ENCODE data around the gene ITGB7.

GRCh38 chr12:53235742-53236442 is 28.8 kb upstream of the ITGB7 start:
- no peak for TF ChIP-seq POLR2AphosphoS5 (IDR thresholded peaks at IDR 0.05; ENCODE audit: low read length)
- TF ChIP-seq, protein P1, sequence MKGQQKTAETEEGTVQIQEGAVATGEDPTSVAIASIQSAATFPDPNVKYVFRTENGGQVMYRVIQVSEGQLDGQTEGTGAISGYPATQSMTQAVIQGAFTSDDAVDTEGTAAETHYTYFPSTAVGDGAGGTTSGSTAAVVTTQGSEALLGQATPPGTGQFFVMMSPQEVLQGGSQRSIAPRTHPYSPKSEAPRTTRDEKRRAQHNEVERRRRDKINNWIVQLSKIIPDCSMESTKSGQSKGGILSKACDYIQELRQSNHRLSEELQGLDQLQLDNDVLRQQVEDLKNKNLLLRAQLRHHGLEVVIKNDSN (IDR thresholded peaks at IDR 0.05; ENCODE audit: borderline replicate concordance, extremely low read length, insufficient read depth, low read depth, low read length) = no peak
- TF ChIP-seq RCOR1 (conservative IDR thresholded peaks at IDR 0.05; ENCODE audit: low read depth, low read length) = no peak
- no peak for TF ChIP-seq RAD51 (IDR thresholded peaks at IDR 0.05)
- no peak for TF ChIP-seq STAT3 (IDR thresholded peaks at IDR 0.05; ENCODE audit: low read depth, low read length)
- no peak for TF ChIP-seq TAF1 (IDR thresholded peaks at IDR 0.05; ENCODE audit: borderline replicate concordance, low read depth, low read length)
- TF ChIP-seq RFX5 (IDR thresholded peaks at IDR 0.05; ENCODE audit: low read depth, low read length) = no peak
- TF ChIP-seq, protein P2, sequence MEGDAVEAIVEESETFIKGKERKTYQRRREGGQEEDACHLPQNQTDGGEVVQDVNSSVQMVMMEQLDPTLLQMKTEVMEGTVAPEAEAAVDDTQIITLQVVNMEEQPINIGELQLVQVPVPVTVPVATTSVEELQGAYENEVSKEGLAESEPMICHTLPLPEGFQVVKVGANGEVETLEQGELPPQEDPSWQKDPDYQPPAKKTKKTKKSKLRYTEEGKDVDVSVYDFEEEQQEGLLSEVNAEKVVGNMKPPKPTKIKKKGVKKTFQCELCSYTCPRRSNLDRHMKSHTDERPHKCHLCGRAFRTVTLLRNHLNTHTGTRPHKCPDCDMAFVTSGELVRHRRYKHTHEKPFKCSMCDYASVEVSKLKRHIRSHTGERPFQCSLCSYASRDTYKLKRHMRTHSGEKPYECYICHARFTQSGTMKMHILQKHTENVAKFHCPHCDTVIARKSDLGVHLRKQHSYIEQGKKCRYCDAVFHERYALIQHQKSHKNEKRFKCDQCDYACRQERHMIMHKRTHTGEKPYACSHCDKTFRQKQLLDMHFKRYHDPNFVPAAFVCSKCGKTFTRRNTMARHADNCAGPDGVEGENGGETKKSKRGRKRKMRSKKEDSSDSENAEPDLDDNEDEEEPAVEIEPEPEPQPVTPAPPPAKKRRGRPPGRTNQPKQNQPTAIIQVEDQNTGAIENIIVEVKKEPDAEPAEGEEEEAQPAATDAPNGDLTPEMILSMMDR (IDR thresholded peaks at IDR 0.05 in 2 of 3, conservative IDR thresholded peaks at IDR 0.05 in 1 of 3; ENCODE audit: control insufficient read depth in 2 of 3, extremely low read depth in 1 of 3, insufficient read depth in 1 of 3, low read depth in 3 of 3, low read length in 3 of 3) = no peak
- no peak for TF ChIP-seq JUND (IDR thresholded peaks at IDR 0.05; ENCODE audit: low read depth, low read length)
- TF ChIP-seq MTA2 (IDR thresholded peaks at IDR 0.05; ENCODE audit: low read depth) = no peak
- TF ChIP-seq SRF (IDR thresholded peaks at IDR 0.05; ENCODE audit: low read depth in 2 of 2, low read length in 2 of 2) = no peak
- TF ChIP-seq BRCA1 (IDR thresholded peaks at IDR 0.05; ENCODE audit: low read depth, low read length) = no peak
- no peak for TF ChIP-seq NR2F1 (conservative IDR thresholded peaks at IDR 0.05)

Data from GM12878 (cell line).